Parathyroid adenoma (tissue), 2 donors: ENCODE results near the gene PLD3.

Source experiments
- H2AFZ ChIP-seq: fragments of 300-600 bp; sonication (generic); one replicate; pipeline ENCODE4 v1.7.0; 2017; ENCODE audit warnings: antibody characterized with exemption, mild to moderate bottlenecking
- H3K27ac ChIP-seq: fragments of 300-600 bp; sonication (generic); one replicate; pipeline ENCODE4 v1.7.0; 2017
- H3K27me3 ChIP-seq: fragments of 300-600 bp; sonication (generic); one replicate; pipeline ENCODE4 v1.7.0; 2017; ENCODE audit warnings: low read length; ENCODE audit not compliant: control insufficient read depth, insufficient read depth
- H3K36me3 ChIP-seq: fragments of 300-600 bp; sonication (generic); one replicate; pipeline ENCODE4 v1.7.0; 2017; ENCODE audit warnings: low read length; ENCODE audit not compliant: control insufficient read depth, insufficient read depth
- H3K4me1 ChIP-seq: fragments of 300-600 bp; sonication (generic); one replicate; pipeline ENCODE4 v1.7.0; 2017; ENCODE audit warnings: control low read depth
- H3K4me2 ChIP-seq: fragments of 300-600 bp; sonication (generic); one replicate; pipeline ENCODE4 v1.7.0; 2017; ENCODE audit warnings: low read length
- H3K4me3 ChIP-seq: fragments of 300-600 bp; sonication (generic); one replicate; pipeline ENCODE4 v1.7.0; 2017; ENCODE audit warnings: low read depth, low read length
- H3K79me2 ChIP-seq: fragments of 300-600 bp; sonication (generic); one replicate; pipeline ENCODE4 v1.7.0; 2017; ENCODE audit warnings: control low read depth
- H3K9ac ChIP-seq: fragments of 300-600 bp; sonication (generic); one replicate; pipeline ENCODE4 v1.7.0; 2017; ENCODE audit warnings: mild to moderate bottlenecking
- H3K9me3 ChIP-seq: fragments of 300-600 bp; sonication (generic); one replicate; pipeline ENCODE4 v1.7.0; 2017; ENCODE audit warnings: low read length; ENCODE audit not compliant: control insufficient read depth
- TF ChIP-seq, protein P1 (sequence below): fragments of 300-600 bp; sonication (generic); IDR thresholded peaks from one replicate; pipeline ENCODE4 v1.7.0; 2017; ENCODE audit warnings: antibody characterized with exemption, mild to moderate bottlenecking
- donor health status: primary hyperparathyroidism.

PLD3 gene, protein sequence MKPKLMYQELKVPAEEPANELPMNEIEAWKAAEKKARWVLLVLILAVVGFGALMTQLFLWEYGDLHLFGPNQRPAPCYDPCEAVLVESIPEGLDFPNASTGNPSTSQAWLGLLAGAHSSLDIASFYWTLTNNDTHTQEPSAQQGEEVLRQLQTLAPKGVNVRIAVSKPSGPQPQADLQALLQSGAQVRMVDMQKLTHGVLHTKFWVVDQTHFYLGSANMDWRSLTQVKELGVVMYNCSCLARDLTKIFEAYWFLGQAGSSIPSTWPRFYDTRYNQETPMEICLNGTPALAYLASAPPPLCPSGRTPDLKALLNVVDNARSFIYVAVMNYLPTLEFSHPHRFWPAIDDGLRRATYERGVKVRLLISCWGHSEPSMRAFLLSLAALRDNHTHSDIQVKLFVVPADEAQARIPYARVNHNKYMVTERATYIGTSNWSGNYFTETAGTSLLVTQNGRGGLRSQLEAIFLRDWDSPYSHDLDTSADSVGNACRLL

DNA sequence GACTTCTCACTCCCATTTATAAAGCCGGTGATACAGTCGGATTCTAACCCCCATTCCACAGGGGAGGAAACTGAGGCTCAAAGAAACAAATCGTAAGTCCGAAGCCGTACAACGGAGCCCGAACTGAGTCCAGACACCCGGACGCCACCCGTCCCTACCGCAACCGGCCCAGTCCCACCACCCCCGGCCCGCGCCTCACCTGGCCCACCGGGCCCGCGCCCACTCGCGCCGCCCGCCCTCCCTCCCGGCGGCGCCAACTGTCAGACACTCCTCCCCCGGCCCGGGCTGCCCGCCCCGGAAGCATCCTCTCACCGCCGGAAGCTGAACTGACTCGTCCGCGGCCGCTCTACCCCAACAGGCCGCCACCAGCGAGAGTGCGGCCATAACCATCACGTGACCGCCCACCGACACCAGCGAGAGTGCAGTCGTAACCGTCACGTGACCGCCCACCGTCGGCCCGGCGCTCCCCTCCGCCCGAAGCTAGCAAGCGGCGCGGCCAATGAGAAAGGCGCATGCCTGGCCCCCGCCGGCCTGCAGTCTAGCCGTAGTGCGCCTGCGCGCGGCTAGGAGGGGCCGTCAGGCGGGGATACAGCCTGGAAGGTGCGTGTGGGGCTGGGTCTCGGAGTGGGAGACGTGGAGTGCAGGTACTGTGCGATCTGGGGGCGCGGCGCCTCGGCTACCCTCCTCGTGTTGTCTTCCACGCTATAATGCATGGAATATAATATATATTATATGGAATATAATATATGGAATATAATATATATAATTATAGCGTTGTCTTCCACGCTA lies at the start of gene PLD3, which contains the start of gene C19orf47:
TSS of gene PLD3 (plus strand) at position 571 of the 789 bp plus-strand sequence. CDS start 17,789 bp downstream, outside the sequence.
TSS of gene C19orf47 (minus strand) at position 273 of the 789 bp plus-strand sequence. CDS start 6,540 bp downstream, outside the sequence.
- no peaks in the 10 kb centered on the region for H3K4me1 ChIP-seq
- no peaks in the 10 kb centered on the region for H3K9me3 ChIP-seq
- peak within 1 kb of the TSS; percentile 94 for H3K4me3 ChIP-seq
- H3K36me3 ChIP-seq: no peaks in the 10 kb centered on the region
- H3K27ac ChIP-seq: peak within 1 kb of the TSS; percentile 76
- no peaks in the 10 kb centered on the region for H3K27me3 ChIP-seq
- peaks cover 29% of the 10 kb centered on the region for H3K79me2 ChIP-seq
- TF ChIP-seq, protein P1, sequence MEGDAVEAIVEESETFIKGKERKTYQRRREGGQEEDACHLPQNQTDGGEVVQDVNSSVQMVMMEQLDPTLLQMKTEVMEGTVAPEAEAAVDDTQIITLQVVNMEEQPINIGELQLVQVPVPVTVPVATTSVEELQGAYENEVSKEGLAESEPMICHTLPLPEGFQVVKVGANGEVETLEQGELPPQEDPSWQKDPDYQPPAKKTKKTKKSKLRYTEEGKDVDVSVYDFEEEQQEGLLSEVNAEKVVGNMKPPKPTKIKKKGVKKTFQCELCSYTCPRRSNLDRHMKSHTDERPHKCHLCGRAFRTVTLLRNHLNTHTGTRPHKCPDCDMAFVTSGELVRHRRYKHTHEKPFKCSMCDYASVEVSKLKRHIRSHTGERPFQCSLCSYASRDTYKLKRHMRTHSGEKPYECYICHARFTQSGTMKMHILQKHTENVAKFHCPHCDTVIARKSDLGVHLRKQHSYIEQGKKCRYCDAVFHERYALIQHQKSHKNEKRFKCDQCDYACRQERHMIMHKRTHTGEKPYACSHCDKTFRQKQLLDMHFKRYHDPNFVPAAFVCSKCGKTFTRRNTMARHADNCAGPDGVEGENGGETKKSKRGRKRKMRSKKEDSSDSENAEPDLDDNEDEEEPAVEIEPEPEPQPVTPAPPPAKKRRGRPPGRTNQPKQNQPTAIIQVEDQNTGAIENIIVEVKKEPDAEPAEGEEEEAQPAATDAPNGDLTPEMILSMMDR: no peak
- H3K9ac ChIP-seq: peak within 1 kb of the TSS; percentile 31
- H3K4me2 ChIP-seq: peak within 1 kb of the TSS; percentile 93
- peak within 1 kb of the TSS; percentile 85 for H2AFZ ChIP-seq

DNA sequence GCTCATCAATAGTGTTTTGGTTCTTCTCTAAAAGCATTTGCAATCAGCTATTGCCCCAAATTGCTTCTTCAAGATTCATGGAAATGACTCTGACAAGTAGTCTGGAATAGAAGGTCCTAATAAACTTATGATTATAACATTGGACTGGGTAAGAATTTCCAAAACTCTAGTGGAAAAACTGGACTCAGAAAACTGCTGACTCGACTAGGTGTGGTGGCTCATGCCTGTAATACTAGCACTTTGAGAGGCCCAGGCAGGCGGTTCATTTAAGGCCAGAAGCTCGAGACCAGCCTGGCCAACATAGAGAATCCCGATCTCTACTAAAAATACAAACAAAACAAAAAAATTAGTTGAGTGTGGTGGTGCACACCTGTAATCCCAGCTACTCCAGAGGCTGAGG lies 47.8 kb upstream of the PLD3 start:
- H3K79me2 ChIP-seq: peaks cover 5% of the 10 kb centered on the region
- H3K27me3 ChIP-seq: no peaks in the 10 kb centered on the region
- no peak overlapping the region for H3K4me2 ChIP-seq
- H3K4me1 ChIP-seq: peaks cover 3% of the 10 kb centered on the region
- no peak overlapping the region for H2AFZ ChIP-seq
- H3K36me3 ChIP-seq: no peaks in the 10 kb centered on the region
- TF ChIP-seq, protein P1: no peak
- no peak overlapping the region for H3K9ac ChIP-seq
- H3K4me3 ChIP-seq: no peak overlapping the region
- no peak overlapping the region for H3K27ac ChIP-seq
- no peaks in the 10 kb centered on the region for H3K9me3 ChIP-seq

- no peak overlapping the region for H2AFZ ChIP-seq
- no peaks in the 10 kb centered on the region for H3K27me3 ChIP-seq
- H3K9me3 ChIP-seq: no peaks in the 10 kb centered on the region
- H3K4me2 ChIP-seq: no peak overlapping the region
- TF ChIP-seq, protein P1: no peak
- peaks cover 3% of the 10 kb centered on the region for H3K4me1 ChIP-seq
- H3K9ac ChIP-seq: no peak overlapping the region
- no peak overlapping the region for H3K4me3 ChIP-seq
- no peaks in the 10 kb centered on the region for H3K36me3 ChIP-seq
- H3K79me2 ChIP-seq: no peaks in the 10 kb centered on the region
- no peak overlapping the region for H3K27ac ChIP-seq
Observed at GRCh38 chr19:40302224-40303011, 46.1 kb upstream of the PLD3 start.

GRCh38 chr19:40303765-40304164 lies 44.7 kb upstream of the PLD3 start:
- peak overlapping the region; percentile 12 for H3K4me2 ChIP-seq
- no peaks in the 10 kb centered on the region for H3K9me3 ChIP-seq
- no peak overlapping the region for H3K4me3 ChIP-seq
- H3K9ac ChIP-seq: no peak overlapping the region
- H2AFZ ChIP-seq: no peak overlapping the region
- no peaks in the 10 kb centered on the region for H3K27me3 ChIP-seq
- TF ChIP-seq, protein P1: no peak
- peak overlapping the region; percentile 9 for H3K27ac ChIP-seq
- peaks cover 2% of the 10 kb centered on the region for H3K79me2 ChIP-seq
- H3K4me1 ChIP-seq: peaks cover 3% of the 10 kb centered on the region
- no peaks in the 10 kb centered on the region for H3K36me3 ChIP-seq
